NB4 (cell line): ENCODE data around the gene DHX16.
A peak's percentile ranks its signal among the peaks of the same experiment; 100 is the strongest.

Source experiments
- DNase-seq: peaks from one replicate; pipeline ENCODE4 v3.0.0; 2010; ENCODE audit warnings: low read depth
- H3K4me3 ChIP-seq: one replicate; pipeline ENCODE4 v1.5.1; 2011; ENCODE audit warnings: mild to moderate bottlenecking, low read depth, low read length, moderate library complexity
- MYC ChIP-seq: IDR thresholded peaks from 2 replicates; pipeline ENCODE4 v1.6.1; 2011; ENCODE audit warnings: low read depth, low read length
- POLR2A ChIP-seq: IDR thresholded peaks from 2 replicates; pipeline ENCODE4 v1.6.1; 2011; ENCODE audit warnings: mild to moderate bottlenecking; ENCODE audit not compliant: insufficient read length; ENCODE audit errors: extremely low read depth
- TF ChIP-seq, protein P1 (sequence below): IDR thresholded peaks from 2 replicates; pipeline ENCODE4 v1.6.1; 2011; ENCODE audit warnings: low read depth, low read length
- TF ChIP-seq, protein P2 (sequence below): IDR thresholded peaks from one replicate; pipeline ENCODE4 v1.5.1; 2012; ENCODE audit warnings: low read depth, low read length

The DHX16 gene

DNA sequence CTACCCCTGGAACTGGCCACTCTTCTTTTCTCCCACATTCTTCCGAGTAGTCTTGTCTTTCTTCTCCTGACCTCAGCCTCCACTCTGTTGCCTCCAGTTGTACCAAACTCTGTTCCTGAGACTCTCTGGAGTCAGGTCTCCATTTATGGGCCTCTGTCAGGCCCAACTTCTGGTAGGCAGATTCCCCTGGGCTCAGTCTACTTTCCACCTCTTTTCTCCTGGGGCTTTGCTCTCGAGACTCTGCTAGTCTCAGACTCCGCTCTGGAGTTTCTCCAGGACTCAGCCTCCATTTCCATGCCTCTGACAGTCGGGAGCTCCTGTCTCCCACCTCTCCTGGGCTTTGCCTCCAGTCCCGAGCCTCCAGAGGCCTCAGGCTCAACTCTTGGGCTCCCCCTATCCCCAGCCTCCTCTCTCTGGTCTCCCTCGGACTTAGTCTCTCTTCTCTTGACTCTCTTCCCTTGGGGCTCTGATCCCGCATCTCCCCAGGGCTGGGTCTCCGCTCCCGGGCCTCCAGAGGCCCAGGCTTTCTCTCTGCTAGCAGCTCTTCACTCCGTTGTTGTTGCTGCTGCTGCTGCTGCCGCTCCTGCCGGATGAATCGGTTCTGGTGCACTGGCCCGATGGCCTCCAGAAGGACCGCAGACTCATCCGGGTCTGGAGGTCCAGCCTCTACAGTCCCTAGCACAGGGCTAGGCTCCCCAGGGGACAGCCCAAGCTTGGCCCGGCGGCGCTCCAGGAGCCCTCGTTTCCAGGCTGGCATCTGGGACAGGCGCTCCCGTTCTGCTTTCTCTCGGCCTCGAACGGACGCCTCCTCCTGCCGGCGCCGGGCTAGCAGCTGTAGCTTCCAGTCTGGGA lies 12.6 kb upstream of the DHX16 start:
- H3K4me3 ChIP-seq: peak overlapping the region; percentile 78
- peak; percentile 31 for DNase-seq

DNA sequence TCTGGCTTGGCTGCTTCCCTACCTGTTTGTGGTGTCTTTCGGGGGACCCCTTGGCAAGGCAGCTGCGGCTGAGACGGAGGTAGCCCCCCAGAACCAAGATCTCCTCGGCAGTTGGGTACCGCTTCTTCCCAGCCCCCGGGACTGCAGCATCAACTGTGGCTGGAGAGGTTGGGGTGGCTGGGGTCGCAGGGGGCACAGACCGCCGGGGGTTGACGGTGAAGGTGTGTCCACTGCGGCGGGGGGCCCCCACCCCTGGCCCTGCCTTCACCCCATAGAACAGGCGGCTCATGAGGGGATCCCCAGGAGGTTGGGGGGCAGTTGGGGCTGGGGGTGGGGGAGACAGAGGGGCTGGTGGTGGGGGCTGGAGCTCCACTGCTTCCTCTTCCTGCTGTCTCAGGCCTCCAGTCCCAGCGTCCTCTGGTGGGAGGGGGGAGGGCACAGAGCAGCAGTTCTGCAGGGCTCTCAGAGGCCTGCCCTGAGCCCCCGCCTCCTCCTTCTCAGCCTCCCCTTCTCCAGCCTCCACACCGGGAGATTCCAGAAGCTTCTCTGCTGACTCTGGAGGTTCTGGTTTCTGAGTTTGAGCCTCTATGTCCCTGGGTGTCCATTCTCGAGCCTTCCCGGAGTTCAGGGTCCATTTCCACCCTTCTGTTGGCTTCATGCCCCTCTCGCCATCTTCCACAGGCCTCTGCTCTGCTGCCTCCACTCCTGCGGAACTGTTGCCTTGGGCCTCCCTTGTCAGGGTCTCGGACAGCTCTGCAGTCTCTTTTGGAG lies 11.8 kb upstream of the DHX16 start:
- H3K4me3 ChIP-seq: peak overlapping the region; percentile 78
- peak; percentile 81 for DNase-seq
- TF ChIP-seq, protein P1, sequence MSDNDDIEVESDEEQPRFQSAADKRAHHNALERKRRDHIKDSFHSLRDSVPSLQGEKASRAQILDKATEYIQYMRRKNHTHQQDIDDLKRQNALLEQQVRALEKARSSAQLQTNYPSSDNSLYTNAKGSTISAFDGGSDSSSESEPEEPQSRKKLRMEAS: no peak
- no peak for TF ChIP-seq POLR2A
- TF ChIP-seq, protein P2, sequence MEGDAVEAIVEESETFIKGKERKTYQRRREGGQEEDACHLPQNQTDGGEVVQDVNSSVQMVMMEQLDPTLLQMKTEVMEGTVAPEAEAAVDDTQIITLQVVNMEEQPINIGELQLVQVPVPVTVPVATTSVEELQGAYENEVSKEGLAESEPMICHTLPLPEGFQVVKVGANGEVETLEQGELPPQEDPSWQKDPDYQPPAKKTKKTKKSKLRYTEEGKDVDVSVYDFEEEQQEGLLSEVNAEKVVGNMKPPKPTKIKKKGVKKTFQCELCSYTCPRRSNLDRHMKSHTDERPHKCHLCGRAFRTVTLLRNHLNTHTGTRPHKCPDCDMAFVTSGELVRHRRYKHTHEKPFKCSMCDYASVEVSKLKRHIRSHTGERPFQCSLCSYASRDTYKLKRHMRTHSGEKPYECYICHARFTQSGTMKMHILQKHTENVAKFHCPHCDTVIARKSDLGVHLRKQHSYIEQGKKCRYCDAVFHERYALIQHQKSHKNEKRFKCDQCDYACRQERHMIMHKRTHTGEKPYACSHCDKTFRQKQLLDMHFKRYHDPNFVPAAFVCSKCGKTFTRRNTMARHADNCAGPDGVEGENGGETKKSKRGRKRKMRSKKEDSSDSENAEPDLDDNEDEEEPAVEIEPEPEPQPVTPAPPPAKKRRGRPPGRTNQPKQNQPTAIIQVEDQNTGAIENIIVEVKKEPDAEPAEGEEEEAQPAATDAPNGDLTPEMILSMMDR: no peak
- TF ChIP-seq MYC: no peak

More for the DNA sequence above, 12.6 kb upstream of the DHX16 start:
- TF ChIP-seq, protein P2: peak; percentile 20
- TF ChIP-seq, protein P1: no peak

DNA sequence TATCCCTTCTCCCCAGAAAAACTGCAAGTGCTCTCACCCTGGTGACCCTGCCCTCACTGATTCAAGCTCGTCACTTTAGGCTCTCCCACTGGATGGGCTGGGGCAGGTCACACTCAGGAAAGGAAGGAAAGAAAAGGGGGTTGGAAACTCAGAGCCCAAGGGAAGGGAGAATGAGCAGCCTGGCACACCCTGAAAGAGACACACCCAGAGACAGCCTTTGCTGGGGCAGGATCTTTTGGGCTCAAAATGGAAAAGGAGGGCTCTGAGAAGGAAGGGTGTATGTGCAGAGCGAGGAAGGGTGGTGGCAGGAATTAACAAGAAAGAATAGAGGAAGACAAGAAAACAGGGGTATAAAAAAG lies 11.2 kb upstream of the DHX16 start:
- peak overlapping the region; percentile 78 for H3K4me3 ChIP-seq
- TF ChIP-seq POLR2A: no peak
- TF ChIP-seq MYC: no peak
- TF ChIP-seq, protein P1: no peak
- TF ChIP-seq, protein P2: no peak
- DNase-seq: no peak

DNA sequence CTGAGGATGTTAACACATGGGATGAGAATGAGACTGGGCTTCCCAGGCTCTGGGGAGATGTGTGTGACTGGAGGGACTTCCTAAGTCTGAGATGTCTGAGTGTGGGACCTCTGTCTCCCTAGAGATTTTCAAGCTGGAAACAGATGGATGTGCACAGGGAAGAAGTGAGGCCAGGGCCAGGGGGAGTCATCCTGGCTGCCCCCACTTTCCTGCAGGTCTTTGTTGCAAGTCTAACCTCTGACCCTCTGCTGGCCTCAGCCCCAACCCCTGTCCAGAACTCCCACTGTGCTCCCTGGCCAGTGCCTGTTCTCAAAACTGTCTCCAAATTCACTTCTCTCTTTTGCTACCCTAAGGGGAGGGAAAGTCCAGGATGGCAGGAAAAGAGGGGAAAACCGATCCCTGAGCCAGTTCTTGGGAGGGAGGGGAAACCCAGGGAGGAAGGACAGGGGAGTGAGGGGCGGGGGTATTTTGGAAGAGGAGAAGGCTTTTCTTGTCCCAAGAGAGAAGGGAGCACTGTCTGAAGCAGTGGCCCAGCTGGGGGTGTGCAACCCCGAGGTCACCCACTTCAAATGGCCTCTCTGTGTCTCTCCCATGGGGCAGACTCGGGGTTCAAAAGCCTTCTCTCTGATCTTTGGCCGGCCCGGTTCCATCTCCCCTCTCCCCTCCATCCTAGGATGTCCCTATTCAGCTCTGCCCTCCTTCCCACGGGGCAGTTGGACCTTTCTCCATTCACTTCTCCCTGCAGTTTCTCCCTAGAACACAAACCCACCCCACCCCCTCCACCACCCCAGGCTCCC lies 10.6 kb upstream of the DHX16 start:
- peak overlapping the region; percentile 78 for H3K4me3 ChIP-seq
- DNase-seq: peak; percentile 32
- TF ChIP-seq MYC: no peak

DNA sequence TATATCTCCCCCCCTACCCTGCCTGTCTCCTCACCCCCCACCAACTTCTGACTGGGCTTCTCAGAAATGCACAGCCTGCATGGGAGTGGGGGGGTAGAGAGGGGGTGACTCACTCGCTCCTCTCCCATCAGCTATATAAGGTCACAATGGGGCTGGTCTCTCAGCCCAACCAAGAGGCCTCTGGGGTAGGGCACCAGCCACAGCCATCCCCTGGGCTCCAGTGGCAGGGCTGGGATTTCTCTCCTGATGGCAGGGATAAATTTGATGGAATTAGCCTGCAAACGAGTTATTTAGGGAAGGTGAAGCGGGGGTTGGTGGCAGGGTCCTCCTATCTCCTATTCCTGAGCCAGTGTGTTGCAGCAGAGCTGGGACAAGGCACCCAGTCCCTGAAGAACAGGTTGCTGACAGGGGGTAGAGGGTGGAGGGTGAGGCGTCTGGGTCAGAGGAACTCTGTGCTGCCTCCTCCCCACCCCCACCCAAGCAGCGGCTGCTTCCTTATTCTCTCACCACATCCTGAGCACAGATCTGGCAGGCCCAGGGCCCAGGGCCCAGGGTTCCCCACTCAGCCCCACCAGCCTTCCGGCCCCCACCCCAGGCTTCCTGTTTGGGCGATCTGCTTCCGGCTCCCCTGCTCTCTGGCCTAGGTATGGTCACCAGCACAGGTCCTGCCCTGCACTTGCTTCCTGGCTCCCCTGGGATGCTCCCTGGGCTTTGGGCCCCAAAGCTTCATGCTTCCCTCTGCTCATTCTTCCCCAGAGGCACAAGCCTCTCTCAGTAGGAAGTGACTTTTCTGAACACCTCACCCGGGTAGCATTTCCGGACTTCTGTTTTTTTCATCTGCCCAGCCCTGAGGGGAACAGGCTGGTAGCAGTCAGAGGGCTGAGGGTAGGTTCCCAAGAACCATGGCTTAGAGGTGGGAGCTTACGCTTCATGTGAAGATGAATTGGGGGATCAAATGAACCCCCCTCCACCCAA lies 9.6 kb upstream of the DHX16 start:
- peak; percentile 98 for DNase-seq
- H3K4me3 ChIP-seq: peak overlapping the region; percentile 78

More for the DNA sequence above, 9.6 kb upstream of the DHX16 start:
- TF ChIP-seq POLR2A: no peak
- TF ChIP-seq MYC: peak; percentile 66
- TF ChIP-seq, protein P2: no peak
- TF ChIP-seq, protein P1: peak; percentile 3
